Upper lobe of left lung (tissue), 6 donors: ENCODE results near the gene SGMS2. TPM values are rescaled to one million over a fixed set of nuclear protein-coding genes. Genes with fewer than 3 reads are reported as not detected.

Source experiments
- ATAC-seq, 2 donors: fragments of 200-7000 bp; cut with Tn5 transposase; one replicate each; pipeline ENCODE4 v1.9.1; 2022; ENCODE audit warnings: mild to moderate bottlenecking in 2 of 2, moderate library complexity in 2 of 2; ENCODE audit not compliant: low FRiP score in 2 of 2
- DNase-seq, 2 donors: peaks; one replicate each; pipeline ENCODE4 v3.0.0-alpha.2; 2019 to 2020
- H3K27ac ChIP-seq, 4 donors: fragments of 200-600 bp; sonication (generic); one replicate each; pipeline ENCODE4 v1.5.1; 2016 to 2019
- H3K27me3 ChIP-seq, 4 donors: fragments of 200-600 bp; sonication (generic); one replicate each; pipeline ENCODE4 v1.5.1; 2017 to 2019
- H3K36me3 ChIP-seq, 4 donors: fragments of 200-600 bp; sonication (generic); one replicate each; pipeline ENCODE4 v1.5.1; 2016 to 2019
- H3K4me1 ChIP-seq, 4 donors: fragments of 200-600 bp; sonication (generic); one replicate each; pipeline ENCODE4 v1.5.1; 2018 to 2019
- H3K4me3 ChIP-seq, 4 donors: fragments of 200-600 bp; sonication (generic); one replicate each; pipeline ENCODE4 v1.5.1; 2017 to 2019; ENCODE audit warnings: mild to moderate bottlenecking in 2 of 4, moderate library complexity in 1 of 4
- H3K9me3 ChIP-seq, 4 donors: fragments of 200-600 bp; sonication (generic); one replicate each; pipeline ENCODE4 v1.5.1; 2018 to 2019
- CTCF ChIP-seq, 6 experiments: fragments of 450-650 bp in 4 of 6; fragments of 200-600 bp in 2 of 6; sonication (generic) in 2 of 6; IDR thresholded peaks; one replicate each; pipeline ENCODE4 v1.5.1; 2016 to 2019; ENCODE audit warnings: antibody characterized with exemption in 6 of 6
- EP300 ChIP-seq, 4 donors: sonication (generic); formaldehyde crosslinking; IDR thresholded peaks; one replicate each; pipeline ENCODE4 v1.5.1; 2017; ENCODE audit warnings: antibody characterized with exemption in 4 of 4, control low read depth in 2 of 4
- POLR2A ChIP-seq, 4 donors: fragments of 450-650 bp; IDR thresholded peaks; one replicate each; pipeline ENCODE4 v1.5.1; 2016 to 2017; ENCODE audit warnings: antibody characterized with exemption in 4 of 4, mild to moderate bottlenecking in 2 of 4
- POLR2AphosphoS5 ChIP-seq, 2 donors: sonication (generic); formaldehyde crosslinking; IDR thresholded peaks; one replicate each; pipeline ENCODE4 v1.5.1; 2017; ENCODE audit warnings: antibody characterized with exemption in 2 of 2
- WGBS, 2 donors: methylation state at CpG; one replicate each; pipeline ENCODE4 v1.1.5; 2017 to 2018; 5-methylcytosine and 5-hydroxymethylcytosine counted together
- total RNA-seq, 6 donors: library from RNA; depleted of rRNA in 4 of 6; stranded (reverse); fragments of >200 nt in 4 of 6; gene quantifications; one replicate each; pipeline versions ENCODE4 v1.1.0 to v1.2.1, GENCODE V29; 2016 to 2021
- donor health status: DM: no; HTN: no; CAD: no; lungs with moderate emphysema.
- donor health status: DM: no; HTN: yes; CAD: no; lungs with severe emphysema.

The SGMS2 gene
- total RNA-seq, 6 donors from 2014 or later: 85.9 to 551 (median 204) TPM

DNA sequence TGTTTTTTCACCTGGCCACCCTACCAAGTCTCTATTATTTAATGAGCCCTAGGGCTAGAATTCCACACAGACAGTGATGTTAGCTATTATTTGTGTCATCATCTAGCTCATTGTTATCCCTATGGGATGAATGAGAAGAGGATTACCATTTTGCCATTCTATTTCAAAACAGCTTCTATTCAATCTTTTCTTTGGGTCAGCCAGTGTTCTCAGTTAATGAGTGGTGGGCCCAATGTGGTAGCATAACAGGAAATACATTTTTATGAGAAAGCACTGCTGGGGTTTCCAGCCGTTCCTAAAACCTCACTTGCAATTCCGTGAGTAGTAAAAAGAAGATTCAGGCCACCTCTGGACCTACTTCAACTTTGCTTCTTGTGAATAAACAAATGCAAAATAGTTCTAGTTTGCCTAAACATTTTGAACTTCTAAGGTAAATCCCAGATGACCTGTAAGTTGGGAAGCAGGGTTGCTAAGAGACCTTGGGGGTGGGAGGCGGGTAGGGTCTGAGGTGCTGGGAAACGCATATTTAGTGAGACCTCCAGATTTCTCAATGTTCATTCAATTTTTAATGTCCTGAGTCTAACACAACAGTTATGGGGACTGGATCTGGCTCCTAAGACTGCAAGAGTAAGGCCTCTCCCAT, 81.8 kb downstream of the SGMS2 start:
- no peaks in the 10 kb centered on the region for H3K4me1 ChIP-seq
- peaks cover 0 to 28% (median 3%) of the 10 kb centered on the region in 4 donors for H3K36me3 ChIP-seq
- H3K4me3 ChIP-seq: no peak overlapping the region
- no peaks in the 10 kb centered on the region for H3K27me3 ChIP-seq
- H3K9me3 ChIP-seq: no peaks in the 10 kb centered on the region
- ATAC-seq: no peak
- H3K27ac ChIP-seq: no peak overlapping the region
- DNase-seq: no peak
- TF ChIP-seq POLR2AphosphoS5 (IDR thresholded peaks at IDR 0.05) (no peak), CTCF (IDR thresholded peaks at IDR 0.05) (no peak), EP300 (IDR thresholded peaks at IDR 0.05) (no peak), POLR2A (IDR thresholded peaks at IDR 0.05) (no peak)
- WGBS, 2 donors: 93% methylated on average over 4 of the region's 4 CpGs

DNA sequence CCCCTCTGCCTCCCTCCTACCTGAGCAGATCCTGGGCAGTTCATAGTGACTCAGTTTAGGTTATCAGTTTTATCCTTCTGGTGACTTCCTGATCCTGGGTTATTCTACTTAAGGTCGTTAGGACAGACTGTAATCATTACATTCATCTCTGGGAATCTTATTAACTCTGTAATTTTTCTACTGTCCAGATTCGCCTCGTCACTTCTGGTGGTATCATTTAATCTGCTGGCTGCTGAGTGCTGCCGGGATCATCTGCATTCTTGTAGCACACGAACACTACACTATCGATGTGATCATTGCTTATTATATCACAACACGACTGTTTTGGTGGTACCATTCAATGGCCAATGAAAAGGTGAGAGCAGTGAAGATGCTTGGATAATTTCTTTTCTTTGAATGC, 83.6 kb downstream of the SGMS2 start:
- TF ChIP-seq EP300 (IDR thresholded peaks at IDR 0.05) (no peak), CTCF (IDR thresholded peaks at IDR 0.05) (no peak), POLR2A (IDR thresholded peaks at IDR 0.05) (no peak), POLR2AphosphoS5 (IDR thresholded peaks at IDR 0.05) (no peak)
- Histone ChIP-seq H3K4me1 (peaks cover 0 to 5% (median 2%) of the 10 kb centered on the region in 4 donors), H3K27ac (no peak overlapping the region), H3K9me3 (no peaks in the 10 kb centered on the region), H3K4me3 (no peak overlapping the region), H3K27me3 (no peaks in the 10 kb centered on the region), H3K36me3 (peaks cover 0 to 25% (median 3%) of the 10 kb centered on the region in 4 donors)
- WGBS, 2 donors: 90 to 92% methylated on average over 7 of the region's 7 CpGs
- ATAC-seq: no peak
- no peak for DNase-seq

DNA sequence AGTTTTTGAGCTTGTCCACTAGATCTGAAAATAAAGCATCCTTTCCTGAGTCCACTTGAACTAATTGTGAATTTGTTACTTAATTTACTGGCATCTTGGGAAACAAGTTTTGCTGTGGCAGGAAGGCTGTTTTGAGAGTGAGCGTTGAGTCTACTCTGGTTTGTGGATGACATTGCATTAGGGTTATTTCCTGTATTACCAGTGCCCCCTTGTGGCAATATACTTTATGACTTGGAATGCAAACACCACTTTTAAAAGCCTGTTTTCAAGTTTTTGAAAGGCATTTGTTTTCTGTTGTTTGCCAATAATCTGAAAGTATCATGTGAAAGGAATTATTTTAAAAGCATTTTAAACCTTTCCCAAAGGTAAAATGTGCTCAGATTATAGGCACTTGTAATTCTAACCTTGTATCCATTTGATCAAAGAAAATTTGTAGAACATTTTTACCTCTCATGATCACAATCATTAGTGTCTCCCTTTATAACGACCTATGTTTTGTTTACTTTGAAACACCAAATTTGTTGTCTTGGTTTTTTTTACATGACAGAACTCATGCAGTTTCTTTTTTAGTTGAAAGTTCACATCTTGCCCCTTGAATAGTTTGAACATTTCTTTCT, 88.7 kb downstream of the SGMS2 start:
- H3K4me3 ChIP-seq: no peak overlapping the region
- H3K27ac ChIP-seq: no peak overlapping the region
- 16 to 21% methylated on average over 2 of the region's 2 CpGs for WGBS, 2 donors
- no peak for TF ChIP-seq POLR2A (IDR thresholded peaks at IDR 0.05)
- TF ChIP-seq CTCF (IDR thresholded peaks at IDR 0.05): peak; percentile 62 to 89 (median 84)
- peak in 1 of 2 donors; percentile 44 for TF ChIP-seq POLR2AphosphoS5 (IDR thresholded peaks at IDR 0.05)
- TF ChIP-seq EP300 (IDR thresholded peaks at IDR 0.05): no peak
- H3K36me3 ChIP-seq: peaks cover 0 to 16% (median 0%) of the 10 kb centered on the region in 4 donors
- no peaks in the 10 kb centered on the region for H3K9me3 ChIP-seq
- H3K27me3 ChIP-seq: no peaks in the 10 kb centered on the region
- ATAC-seq (peak; percentile 83 to 93), DNase-seq (peak in 1 of 2 donors; percentile 36)
- peaks cover 0 to 5% (median 2%) of the 10 kb centered on the region in 4 donors for H3K4me1 ChIP-seq

- H3K27me3 ChIP-seq: no peaks in the 10 kb centered on the region
- H3K4me1 ChIP-seq: peaks cover 0 to 5% (median 2%) of the 10 kb centered on the region in 4 donors
- 90 to 97% methylated on average over 1 of the region's 1 CpG for WGBS, 2 donors
- H3K27ac ChIP-seq: no peak overlapping the region
- ATAC-seq (no peak), DNase-seq (no peak)
- peaks cover 0 to 10% (median 7%) of the 10 kb centered on the region in 4 donors for H3K9me3 ChIP-seq
- no peak overlapping the region for H3K4me3 ChIP-seq
- TF ChIP-seq CTCF (IDR thresholded peaks at IDR 0.05): no peak
- no peak for TF ChIP-seq POLR2AphosphoS5 (IDR thresholded peaks at IDR 0.05)
- TF ChIP-seq POLR2A (IDR thresholded peaks at IDR 0.05): no peak
- TF ChIP-seq EP300 (IDR thresholded peaks at IDR 0.05): no peak
- H3K36me3 ChIP-seq: peaks cover 0 to 10% (median 0%) of the 10 kb centered on the region in 4 donors
These were observed 90.5 kb downstream of the SGMS2 start for GRCh38 chr4:107915220-107915619.
